Gastrocnemius medialis (tissue), 4 donors: ENCODE data around the gene ANKRD55. TPM values are rescaled to one million over a fixed set of nuclear protein-coding genes. Genes with fewer than 3 reads are reported as not detected.

Experiments used
- ATAC-seq, 2 donors: fragments of 150-250 bp; one replicate each; pipeline ENCODE4 v1.9.1; 2016
- DNase-seq, 2 donors: peaks; one replicate each; pipeline ENCODE4 v3.0.0-alpha.2; 2019
- H3K27ac ChIP-seq, 4 donors: fragments of 200-600 bp; sonication (generic); 1 replicate in 1 of 4; 2 replicates in 3 of 4; pipeline ENCODE4 v1.5.1; 2016 to 2018; ENCODE audit warnings: mild to moderate bottlenecking in 2 of 4, moderate library complexity in 1 of 4
- H3K27me3 ChIP-seq, 3 donors: fragments of 200-600 bp; sonication (generic) in 2 of 3; 1 replicate in 1 of 3; 2 replicates in 2 of 3; pipeline versions ENCODE4 v1.5.1 to v1.6.0; 2016 to 2019; ENCODE audit warnings: mild to moderate bottlenecking in 1 of 3, moderate library complexity in 1 of 3
- H3K36me3 ChIP-seq, 2 donors: fragments of 200-600 bp; sonication (generic) in 1 of 2; one replicate each; pipeline ENCODE4 v1.5.1; 2017 to 2018
- H3K4me1 ChIP-seq, 2 donors: fragments of 200-600 bp; sonication (generic) in 1 of 2; one replicate each; pipeline ENCODE4 v1.5.1; 2016 to 2017; ENCODE audit warnings: mild to moderate bottlenecking in 2 of 2
- H3K4me3 ChIP-seq, 4 donors: fragments of 200-600 bp; sonication (generic) in 3 of 4; 1 replicate in 1 of 4; 2 replicates in 3 of 4; pipeline ENCODE4 v1.5.1; 2016 to 2019; ENCODE audit warnings: mild to moderate bottlenecking in 2 of 4
- H3K9me3 ChIP-seq, 3 donors: fragments of 200-600 bp; sonication (generic) in 2 of 3; 1 replicate in 1 of 3; 2 replicates in 2 of 3; pipeline ENCODE4 v1.5.1; 2016 to 2019
- CTCF ChIP-seq, 5 experiments: fragments of 450-650 bp in 3 of 5; fragments of 200-600 bp in 2 of 5; sonication (generic) in 2 of 5; IDR thresholded peaks in 4 of 5; conservative IDR thresholded peaks in 1 of 5; 1 replicate in 4 of 5; 2 replicates in 1 of 5; pipeline ENCODE4 v1.5.1; 2016 to 2019; ENCODE audit warnings: antibody characterized with exemption in 5 of 5, mild to moderate bottlenecking in 3 of 5, moderate library complexity in 3 of 5
- POLR2A ChIP-seq, 2 donors: fragments of 450-650 bp; IDR thresholded peaks; one replicate each; pipeline ENCODE4 v1.6.1; 2017; ENCODE audit warnings: antibody characterized with exemption in 2 of 2, mild to moderate bottlenecking in 2 of 2, moderate library complexity in 2 of 2
- in situ Hi-C, 4 donors: fragments of 200-750 bp; cut with MboI; loops; one replicate each; pipeline versions ENCODE4 v1.15.0 to v1.8.0; 2017; ENCODE audit warnings: low sequenced_read_pairs in 4 of 4
- intact Hi-C: fragments of 100-400 bp; cut with DNase I; formaldehyde crosslinking; loops from one replicate; pipeline ENCODE4 v1.15.1; 2023; ENCODE audit warnings: low total_unique reads
- total RNA-seq, 4 donors: library from RNA; depleted of rRNA; stranded (reverse); fragments of >200 nt; gene quantifications; one replicate each; pipeline versions ENCODE4 v1.1.0 to v1.2.3, GENCODE V29; 2016

ANKRD55 gene
- total RNA-seq, result not detected

GRCh38 chr5:56233230-56233629, at the start of gene ANKRD55:
Gene ANKRD55 (minus strand): TSS chr5:56233330. CDS start chr5:56232913, 417 bp downstream.
- TF ChIP-seq POLR2A (IDR thresholded peaks at IDR 0.05) (no peak), CTCF (IDR thresholded peaks at IDR 0.05 in 4 of 5, conservative IDR thresholded peaks at IDR 0.05 in 1 of 5) (no peak)
- Histone ChIP-seq H3K4me3 (no peak within 1 kb of the TSS), H3K4me1 (no peaks in the 10 kb centered on the region), H3K36me3 (no peaks in the 10 kb centered on the region), H3K9me3 (no peaks in the 10 kb centered on the region), H3K27ac (no peak within 1 kb of the TSS), H3K27me3 (peaks cover 0 to 11% (median 0%) of the 10 kb centered on the region in 3 donors)
- DNase-seq, result no peak
- intact Hi-C loops, result no loop called here
- no peak for ATAC-seq
- in situ Hi-C loops, result no loop called here

GRCh38 chr5:56282216-56282615, 49.1 kb upstream of the ANKRD55 start:
- Histone ChIP-seq H3K27ac (no peak overlapping the region), H3K4me1 (no peaks in the 10 kb centered on the region), H3K9me3 (no peaks in the 10 kb centered on the region), H3K27me3 (no peaks in the 10 kb centered on the region), H3K4me3 (no peak overlapping the region), H3K36me3 (no peaks in the 10 kb centered on the region)
- in situ Hi-C loops (no loop called here), intact Hi-C loops (no loop called here)
- no peak for TF ChIP-seq CTCF (IDR thresholded peaks at IDR 0.05 in 4 of 5, conservative IDR thresholded peaks at IDR 0.05 in 1 of 5)
- no peak for TF ChIP-seq POLR2A (IDR thresholded peaks at IDR 0.05)
- ATAC-seq (no peak), DNase-seq (no peak)

GRCh38 chr5:56281489-56282165, 48.5 kb upstream of the ANKRD55 start:
- Histone ChIP-seq H3K36me3 (no peaks in the 10 kb centered on the region), H3K4me3 (no peak overlapping the region), H3K9me3 (no peaks in the 10 kb centered on the region), H3K4me1 (no peaks in the 10 kb centered on the region), H3K27ac (no peak overlapping the region), H3K27me3 (no peaks in the 10 kb centered on the region)
- in situ Hi-C loops (no loop called here), intact Hi-C loops (no loop called here)
- ATAC-seq, result no peak
- no peak for DNase-seq
- TF ChIP-seq CTCF (IDR thresholded peaks at IDR 0.05 in 4 of 5, conservative IDR thresholded peaks at IDR 0.05 in 1 of 5) (no peak), POLR2A (IDR thresholded peaks at IDR 0.05) (no peak)

- no peak overlapping the region for H3K27ac ChIP-seq
- ATAC-seq (no peak), DNase-seq (no peak)
- intact Hi-C loops, result no loop called here
- no peaks in the 10 kb centered on the region for H3K27me3 ChIP-seq
- in situ Hi-C loops, result loop anchor here in 1 of 4 donors (10.0 kb wide), 1 partner anchor 545 kb away; no protein-coding TSS in a partner anchor
- TF ChIP-seq CTCF (IDR thresholded peaks at IDR 0.05 in 4 of 5, conservative IDR thresholded peaks at IDR 0.05 in 1 of 5) (no peak), POLR2A (IDR thresholded peaks at IDR 0.05) (no peak)
- no peaks in the 10 kb centered on the region for H3K36me3 ChIP-seq
- no peaks in the 10 kb centered on the region for H3K4me1 ChIP-seq
- H3K9me3 ChIP-seq, result no peaks in the 10 kb centered on the region
- no peak overlapping the region for H3K4me3 ChIP-seq
These were observed 46.8 kb upstream of the ANKRD55 start for GRCh38 chr5:56279979-56280378.
